H1 (cell line): ENCODE results near the gene LCE2C. TPM values are rescaled to one million over a fixed set of nuclear protein-coding genes. Genes with fewer than 3 reads are reported as not detected.

Source experiments
- CTCF ChIA-PET: fragments of 300-600 bp; sonication (Branson Sonifier 250); formaldehyde crosslinking; loops from one replicate; lab custom pipeline; 2021; ENCODE audit not compliant: partially characterized antibody; lab: Charles Lee
- POLR2A ChIA-PET: fragments of 300-600 bp; sonication (Branson Sonifier 250); formaldehyde crosslinking; loops from one replicate; lab custom pipeline; 2021; ENCODE audit warnings: inconsistent platforms; ENCODE audit not compliant: partially characterized antibody; lab: Charles Lee
- DNase-seq, 2 experiments: peaks; one replicate each; pipeline versions ENCODE4 v3.0.0 to v3.0.0-alpha.2; 2010 to 2022; ENCODE audit warnings: low spot score in 2 of 2, low read depth in 1 of 2, mixed read lengths in 1 of 2
- FAIRE-seq: peaks from 2 replicates; lab custom pipeline; 2011; peaks lifted over from hg19 to GRCh38; lab: Jason Lieb, UNC
- H2AFZ ChIP-seq: 2 replicates; pipeline ENCODE4 v1.8.1; 2012; ENCODE audit warnings: low read length, inconsistent platforms
- H2AK5ac ChIP-seq: 2 replicates; pipeline ENCODE4 v1.6.1; 2013; ENCODE audit warnings: low read depth, low read length
- H2BK120ac ChIP-seq: replicated peaks from 2 replicates; pipeline ENCODE3; 2013; ENCODE audit warnings: low read depth, low read length, inconsistent platforms
- H2BK12ac ChIP-seq: 2 replicates; pipeline ENCODE4 v1.6.1; 2013; ENCODE audit warnings: low read depth, low read length
- H2BK15ac ChIP-seq: 2 replicates; pipeline ENCODE4 v1.6.1; 2013; ENCODE audit warnings: low read length
- H2BK20ac ChIP-seq: 2 replicates; pipeline ENCODE4 v1.6.1; 2013; ENCODE audit warnings: low read length
- H2BK5ac ChIP-seq: 2 replicates; pipeline ENCODE4 v1.6.1; 2013; ENCODE audit warnings: low read depth, low read length
- H3K14ac ChIP-seq: 2 replicates; pipeline ENCODE4 v1.6.1; 2013; ENCODE audit warnings: inconsistent platforms; ENCODE audit not compliant: insufficient read length
- H3K18ac ChIP-seq: 2 replicates; pipeline ENCODE4 v1.6.1; 2013; ENCODE audit warnings: low read length; ENCODE audit errors: extremely low read depth
- H3K23ac ChIP-seq: 2 replicates; pipeline ENCODE4 v1.6.1; 2013; ENCODE audit warnings: inconsistent platforms; ENCODE audit not compliant: insufficient read length
- H3K23me2 ChIP-seq: 2 replicates; pipeline ENCODE4 v1.6.1; 2013; ENCODE audit warnings: low read depth, low read length
- H3K27ac ChIP-seq: 2 replicates; pipeline ENCODE4 v1.6.1; 2011; ENCODE audit warnings: low read depth, low read length, inconsistent platforms
- H3K27me3 ChIP-seq, 4 experiments: replicated peaks in 1 of 4; 1 replicate in 1 of 4; 2 replicates in 3 of 4; pipeline versions ENCODE4 v1.6.1 to v1.8.1; 2011 to 2013; ENCODE audit warnings: low read length in 3 of 4, mild to moderate bottlenecking in 3 of 4, inconsistent platforms in 2 of 4, mixed read lengths in 2 of 4, moderate library complexity in 1 of 4; ENCODE audit not compliant: control insufficient read depth in 3 of 4, insufficient read depth in 3 of 4; ENCODE audit errors: extremely low read depth in 1 of 4
- H3K36me3 ChIP-seq, 4 experiments: 2 replicates each; pipeline versions ENCODE4 v1.6.1 to v1.8.1; 2011 to 2013; ENCODE audit warnings: mild to moderate bottlenecking in 4 of 4, low read length in 3 of 4, moderate library complexity in 2 of 4, control low read depth in 1 of 4, inconsistent platforms in 1 of 4; ENCODE audit not compliant: insufficient read depth in 4 of 4, control insufficient read depth in 2 of 4
- H3K4ac ChIP-seq: replicated peaks from 2 replicates; pipeline ENCODE3; 2013; ENCODE audit warnings: low read length, low read depth, mixed read lengths, inconsistent platforms; ENCODE audit not compliant: insufficient read length
- H3K4me1 ChIP-seq, 4 experiments: replicated peaks in 1 of 4; 1 replicate in 1 of 4; 2 replicates in 3 of 4; pipeline versions ENCODE4 v1.6.1 to v1.8.1; 2011 to 2013; ENCODE audit warnings: low read length in 3 of 4, inconsistent platforms in 2 of 4, mixed read lengths in 1 of 4; ENCODE audit not compliant: insufficient read depth in 4 of 4, control insufficient read depth in 3 of 4
- H3K4me2 ChIP-seq, 2 experiments: 2 replicates each; pipeline versions ENCODE4 v1.6.1 to v1.8.1; 2011 to 2013; ENCODE audit warnings: low read depth in 2 of 2, low read length in 2 of 2, control low read depth in 1 of 2, inconsistent platforms in 1 of 2, mild to moderate bottlenecking in 1 of 2; ENCODE audit not compliant: insufficient read depth in 1 of 2
- H3K4me3 ChIP-seq, 4 experiments: fragments of 200-600, 300-600 bp in 1 of 4; sonication (generic), shearing (Covaris generic), sonication (Bioruptor Twin) in 1 of 4; 2 replicates each; pipeline versions ENCODE4 v1.5.1 to v1.8.1; 2011 to 2016; ENCODE audit warnings: low read length in 4 of 4, low read depth in 3 of 4, control low read depth in 2 of 4, inconsistent platforms in 2 of 4, mild to moderate bottlenecking in 2 of 4, mixed read lengths in 1 of 4, moderate library complexity in 1 of 4; ENCODE audit not compliant: insufficient read depth in 2 of 4; ENCODE audit errors: extremely low read depth in 1 of 4
- H3K56ac ChIP-seq: replicated peaks from 2 replicates; pipeline ENCODE3; 2013; ENCODE audit warnings: low read depth, mild to moderate bottlenecking, mixed read lengths, low read length, inconsistent platforms; ENCODE audit not compliant: insufficient read length
- H3K79me1 ChIP-seq: 2 replicates; pipeline ENCODE4 v1.6.1; 2013; ENCODE audit warnings: low read depth, low read length, control low read depth
- H3K79me2 ChIP-seq, 2 experiments: 2 replicates each; pipeline versions ENCODE4 v1.6.1 to v1.8.1; 2012 to 2013; ENCODE audit warnings: low read length in 2 of 2, mild to moderate bottlenecking in 2 of 2, inconsistent platforms in 1 of 2; ENCODE audit not compliant: insufficient read depth in 2 of 2, control insufficient read depth in 1 of 2
- H3K9ac ChIP-seq, 4 experiments: replicated peaks in 1 of 4; 1 replicate in 1 of 4; 2 replicates in 3 of 4; pipeline versions ENCODE4 v1.6.1 to v1.8.1; 2011 to 2013; ENCODE audit warnings: low read depth in 3 of 4, low read length in 3 of 4, control low read depth in 2 of 4, mild to moderate bottlenecking in 2 of 4, moderate library complexity in 2 of 4, inconsistent platforms in 1 of 4; ENCODE audit errors: extremely low read depth in 1 of 4
- H3K9me3 ChIP-seq, 2 experiments: 2 replicates each; pipeline versions ENCODE4 v1.6.1 to v1.8.1; 2012 to 2013; ENCODE audit warnings: mild to moderate bottlenecking in 2 of 2, moderate library complexity in 2 of 2, control low read depth in 1 of 2, inconsistent platforms in 1 of 2, low read depth in 1 of 2, low read length in 1 of 2, mixed read lengths in 1 of 2; ENCODE audit not compliant: insufficient read depth in 2 of 2
- H4K20me1 ChIP-seq, 2 experiments: replicated peaks in 1 of 2; 2 replicates each; pipeline versions ENCODE3 to v1.8.1; 2011 to 2013; ENCODE audit warnings: inconsistent platforms in 2 of 2, low read length in 2 of 2, mild to moderate bottlenecking in 1 of 2; ENCODE audit not compliant: insufficient read depth in 2 of 2, control insufficient read depth in 1 of 2
- H4K5ac ChIP-seq: 2 replicates; pipeline ENCODE4 v1.6.1; 2013; ENCODE audit warnings: low read length, low read depth, mixed read lengths, inconsistent platforms; ENCODE audit not compliant: insufficient read length
- H4K8ac ChIP-seq: 2 replicates; pipeline ENCODE4 v1.8.0; 2013; ENCODE audit warnings: mild to moderate bottlenecking, moderate library complexity, low read length, inconsistent platforms; ENCODE audit not compliant: insufficient read depth; ENCODE audit errors: extremely low read depth
- H4K91ac ChIP-seq: replicated peaks from 2 replicates; pipeline ENCODE3; 2013; ENCODE audit warnings: low read length, mixed read lengths, inconsistent platforms; ENCODE audit not compliant: insufficient read length
- WGBS, 2 experiments: shearing (Covaris generic) in 1 of 2; methylation state at CpG; one replicate each; pipeline versions ENCODE4 v1.1.6 to v1.1.7; 2013 to 2015; ENCODE audit warnings: low lambda C conversion rate in 2 of 2, mixed read lengths in 2 of 2, inconsistent platforms in 1 of 2, low coverage in 1 of 2, missing lambda C conversion rate in 1 of 2; ENCODE audit not compliant: insufficient replicate concordance in 2 of 2, insufficient coverage in 1 of 2, insufficient read length in 1 of 2; ENCODE audit errors: extremely low coverage in 1 of 2, missing lambda C conversion rate in 1 of 2; 5-methylcytosine and 5-hydroxymethylcytosine counted together
- polyA plus RNA-seq, 7 experiments: library from polyadenylated mRNA; depleted of rRNA in 3 of 7; stranded (reverse) in 5 of 7; unstranded in 2 of 7; fragments of >200 nt in 5 of 7; fragments of 200-250 nt in 2 of 7; gene quantifications; 1 replicate in 5 of 7; 2 replicates in 1 of 7; 4 replicates in 1 of 7; pipeline versions ENCODE4 v1.2.1 to v1.2.3, GENCODE V29; 2011 to 2013; ENCODE audit warnings: missing spikeins in 2 of 7, mixed read lengths in 2 of 7
- total RNA-seq: library from RNA; stranded (reverse); fragmentation: NEBNext Ultra II Directional; extraction: Animal tissue kit (Norgen Biotek cat#: 25700); gene quantifications from 2 replicates; pipeline ENCODE4 v1.2.1, GENCODE V29; 2021

LCE2C gene
- total and polyA plus RNA-seq, 2 of the 8 experiments (the other 6 are each of a cell fraction or from before 2014, with no cell fraction given): not detected

DNA sequence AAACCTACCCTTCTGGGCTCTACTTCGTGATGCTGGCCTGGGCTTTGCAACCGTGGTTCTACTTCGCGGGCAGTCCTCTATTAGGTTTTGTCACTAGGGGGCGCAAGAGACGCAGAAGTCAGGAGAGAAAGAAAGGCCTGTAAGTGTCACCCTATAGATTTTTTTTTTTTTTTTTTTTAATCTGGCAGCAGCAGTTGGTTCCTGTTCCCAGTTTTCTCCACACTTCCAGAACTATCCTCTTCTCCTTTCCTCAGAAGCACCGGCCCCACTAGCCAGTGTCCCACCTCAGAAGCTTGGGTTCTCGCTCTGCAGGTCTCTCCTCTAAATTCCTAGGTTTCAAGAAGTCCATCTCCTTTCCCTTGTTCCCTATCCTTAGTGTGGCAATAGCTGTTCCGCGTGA lies 21.0 kb upstream of the LCE2C start:
- Histone ChIP-seq H4K91ac (no peak overlapping the region), H3K27ac (no peak overlapping the region), H4K5ac (no peak overlapping the region), H3K9me3 (peaks cover 56 to 65% of the 10 kb centered on the region in 2 experiments), H2BK5ac (no peak overlapping the region), H3K23ac (no peak overlapping the region), H3K56ac (no peak overlapping the region), H2BK12ac (no peak overlapping the region), H3K4me2 (no peak overlapping the region), H3K79me2 (no peaks in the 10 kb centered on the region), H2AK5ac (no peak overlapping the region), H2AFZ (no peak overlapping the region), H2BK15ac (no peak overlapping the region), H3K27me3 (no peaks in the 10 kb centered on the region), H3K4ac (no peak overlapping the region), H4K20me1 (no peaks in the 10 kb centered on the region), H3K36me3 (no peaks in the 10 kb centered on the region), H3K14ac (no peak overlapping the region), H2BK20ac (no peak overlapping the region), H3K9ac (no peak overlapping the region), H2BK120ac (no peak overlapping the region), H4K8ac (no peak overlapping the region), H3K4me1 (no peaks in the 10 kb centered on the region), H3K23me2 (no peaks in the 10 kb centered on the region), H3K79me1 (no peaks in the 10 kb centered on the region), H3K18ac (no peak overlapping the region), H3K4me3 (no peak overlapping the region)
- POLR2A ChIA-PET: no interaction called here
- WGBS, 2 experiments: 43% methylated on average over 10 of the region's 10 CpGs; no CpG with 5 or more reads in 1 of the 2 experiments
- CTCF ChIA-PET: interaction anchor here (0.6 to 1.7 kb wide), 8 partner anchors 9 to 570 kb away, joined by 3 to 9 read pairs (median 4); partner anchors contain the start of gene LCE2D
- FAIRE-seq (no peak), DNase-seq (peak in 1 of 2 experiments; percentile 67)
